Endothelial cell of umbilical vein (primary cell): ENCODE data around the gene CDIP1. TPM values are rescaled to one million over a fixed set of nuclear protein-coding genes. Genes with fewer than 3 reads are reported as not detected.

Experiments
- BruUV-seq: library from RNA; stranded (reverse); fragments of 400-500 nt; replicated peaks from 2 replicates; lab custom pipeline; 2021; lab: Mats Ljungman, UMichigan
- CTCF ChIA-PET: fragments of 300-600, 350-600 bp; sonication (Branson Sonifier 250); formaldehyde crosslinking; loops from one replicate; lab custom pipeline; 2021; ENCODE audit warnings: antibody characterized with exemption, inconsistent platforms; lab: Charles Lee
- POLR2A ChIA-PET: fragments of 300-600, 350-600 bp; sonication (Branson Sonifier 250); formaldehyde crosslinking; loops from one replicate; lab custom pipeline; 2021; ENCODE audit warnings: antibody characterized with exemption, inconsistent platforms; lab: Charles Lee
- DNase-seq: peaks from one replicate; pipeline ENCODE4 v3.0.0-alpha.2; 2011; ENCODE audit warnings: low read depth, low spot score
- FAIRE-seq: peaks from 2 replicates; lab custom pipeline; 2011; peaks lifted over from hg19 to GRCh38; lab: Jason Lieb, UNC
- H2AFZ ChIP-seq: 2 replicates; pipeline ENCODE4 v1.6.0; 2012; ENCODE audit warnings: low read depth, low read length, control low read depth, inconsistent platforms
- H3K27ac ChIP-seq: 2 replicates; pipeline ENCODE4 v1.5.1; 2011; ENCODE audit warnings: low read depth, mild to moderate bottlenecking, control low read depth, low read length, moderate library complexity; ENCODE audit not compliant: insufficient read depth
- H3K27me3 ChIP-seq, 2 experiments: 2 replicates each; pipeline versions ENCODE4 v1.6.0 to v1.6.1; 2011; ENCODE audit warnings: low read length in 2 of 2, mixed read lengths in 1 of 2; ENCODE audit not compliant: control insufficient read depth in 2 of 2, insufficient read depth in 2 of 2
- H3K36me3 ChIP-seq, 2 experiments: 2 replicates in 1 of 2; 3 replicates in 1 of 2; pipeline ENCODE4 v1.5.1; 2011; ENCODE audit warnings: low read length in 2 of 2, mild to moderate bottlenecking in 1 of 2, moderate library complexity in 1 of 2; ENCODE audit not compliant: control insufficient read depth in 2 of 2, insufficient read depth in 2 of 2; ENCODE audit errors: extremely low read depth in 1 of 2
- H3K4me1 ChIP-seq: 3 replicates; pipeline ENCODE4 v1.5.1; 2011; ENCODE audit warnings: mild to moderate bottlenecking, low read length; ENCODE audit not compliant: control insufficient read depth, insufficient read depth; ENCODE audit errors: extremely low read depth
- H3K4me2 ChIP-seq: 2 replicates; pipeline ENCODE4 v1.6.1; 2011; ENCODE audit warnings: low read length, control low read depth, mixed read lengths; ENCODE audit not compliant: insufficient read depth
- H3K4me3 ChIP-seq, 3 experiments: fragments of 200-600 bp in 1 of 3; sonication (generic), shearing (Covaris generic) in 1 of 3; replicated peaks in 1 of 3; 2 replicates each; pipeline ENCODE4 v1.5.1; 2011 to 2016; ENCODE audit warnings: control low read depth in 3 of 3, low read length in 3 of 3, mild to moderate bottlenecking in 2 of 3, inconsistent platforms in 1 of 3, low read depth in 1 of 3, moderate library complexity in 1 of 3; ENCODE audit not compliant: insufficient read depth in 1 of 3
- H3K79me2 ChIP-seq: 2 replicates; pipeline ENCODE4 v1.6.0; 2012; ENCODE audit warnings: low read length, inconsistent platforms; ENCODE audit not compliant: control insufficient read depth, insufficient read depth
- H3K9ac ChIP-seq: replicated peaks from 2 replicates; pipeline ENCODE3; 2011; ENCODE audit warnings: low read length, control low read depth; ENCODE audit not compliant: insufficient read depth; ENCODE audit errors: extremely low read depth
- H3K9me1 ChIP-seq: replicated peaks from 3 replicates; pipeline ENCODE4 v1.6.0; 2011; ENCODE audit warnings: mild to moderate bottlenecking, low read length; ENCODE audit not compliant: control insufficient read depth, insufficient read depth; ENCODE audit errors: extremely low read depth
- H3K9me3 ChIP-seq: replicated peaks from 2 replicates; pipeline ENCODE4 v1.5.1; 2012; ENCODE audit warnings: low read length, inconsistent platforms; ENCODE audit not compliant: control insufficient read depth, insufficient read depth
- H4K20me1 ChIP-seq: replicated peaks from 2 replicates; pipeline ENCODE3; 2011; ENCODE audit warnings: mild to moderate bottlenecking, low read length; ENCODE audit not compliant: control insufficient read depth, insufficient read depth; ENCODE audit errors: extremely low read depth
- CTCF ChIP-seq, 2 donors: IDR thresholded peaks; 1 replicate in 1 of 2; 2 replicates in 1 of 2; pipeline ENCODE4 v1.5.1; 2011; ENCODE audit warnings: low read length in 2 of 2, mild to moderate bottlenecking in 2 of 2, moderate library complexity in 2 of 2, control low read depth in 1 of 2, inconsistent platforms in 1 of 2, low read depth in 1 of 2; ENCODE audit not compliant: insufficient read depth in 1 of 2; ENCODE audit errors: extremely low read depth in 1 of 2
- EZH2 ChIP-seq: IDR thresholded peaks from 2 replicates; pipeline ENCODE4 v1.6.1; 2012; ENCODE audit warnings: borderline replicate concordance, low read depth, mild to moderate bottlenecking, moderate library complexity, low read length, inconsistent platforms; ENCODE audit not compliant: severe bottlenecking
- FOS ChIP-seq: IDR thresholded peaks from 2 replicates; pipeline ENCODE4 v1.6.1; 2011; ENCODE audit warnings: mild to moderate bottlenecking, low read length, moderate library complexity, borderline replicate concordance; ENCODE audit not compliant: insufficient read depth
- GATA2 ChIP-seq: IDR thresholded peaks from 2 replicates; pipeline ENCODE4 v1.7.0; 2011; ENCODE audit warnings: low read depth, mild to moderate bottlenecking, moderate library complexity, mixed read lengths, low read length; ENCODE audit not compliant: insufficient read length, insufficient read depth
- JUN ChIP-seq: IDR thresholded peaks from 2 replicates; pipeline ENCODE4 v1.6.1; 2011; ENCODE audit warnings: borderline replicate concordance, low read depth; ENCODE audit not compliant: insufficient read length, insufficient read depth
- MAX ChIP-seq: IDR thresholded peaks from 2 replicates; pipeline ENCODE4 v1.6.1; 2011; ENCODE audit not compliant: insufficient read depth, insufficient read length
- MYC ChIP-seq: IDR thresholded peaks from one replicate; pipeline ENCODE4 v1.6.1; 2011; ENCODE audit warnings: mild to moderate bottlenecking, low read depth, low read length
- POLR2A ChIP-seq: IDR thresholded peaks from 2 replicates; pipeline ENCODE4 v1.6.1; 2012; ENCODE audit warnings: low read depth, mild to moderate bottlenecking, control low read depth, low read length
- POLR2AphosphoS5 ChIP-seq: IDR thresholded peaks from 2 replicates; pipeline ENCODE4 v1.6.1; 2012; ENCODE audit warnings: low read depth, mild to moderate bottlenecking, control low read depth, low read length, moderate library complexity; ENCODE audit not compliant: insufficient read depth
- dilution Hi-C: fragments of 300-500 bp; cut with MboI; formaldehyde crosslinking; loops from one replicate; pipeline ENCODE4 v1.15.0; 2019; ENCODE audit warnings: low sequenced_read_pairs; ENCODE audit not compliant: extremely low pct_ligation_motif_present
- intact Hi-C: fragments of 100-400 bp; cut with micrococcal nuclease; formaldehyde crosslinking; loops from one replicate; pipeline ENCODE4 v1.10.0; 2022
- polyA plus RNA-seq, 4 experiments: library from polyadenylated mRNA; depleted of rRNA in 3 of 4; stranded (reverse) in 3 of 4; unstranded in 1 of 4; fragments of >200 nt; gene quantifications; 2 replicates each; pipeline versions ENCODE4 v1.2.1 to v1.2.3, GENCODE V29; 2011 to 2012; ENCODE audit warnings: missing spikeins in 1 of 4
- total RNA-seq: library from RNA; stranded (reverse); gene quantifications from 2 replicates; pipeline ENCODE4 v1.2.3, GENCODE V29; 2021

Gene CDIP1
- total and polyA plus RNA-seq, 2 donors (not counting 3 experiments of a cell fraction or from before 2014, with no cell fraction given): 33.9 to 37.4 TPM

GRCh38 chr16:4534151-4534790 lies 4.3 kb downstream of the CDIP1 start:
- no peaks in the 10 kb centered on the region for H4K20me1 ChIP-seq
- dilution Hi-C loops: no loop called here
- no peaks in the 10 kb centered on the region for H3K9me3 ChIP-seq
- no peak overlapping the region for H3K9ac ChIP-seq
- TF ChIP-seq POLR2AphosphoS5: no peak
- no peak for TF ChIP-seq GATA2
- TF ChIP-seq JUN: no peak
- TF ChIP-seq CTCF (IDR thresholded peaks at IDR 0.05; ENCODE audit: extremely low read depth in 1 of 2, insufficient read depth in 1 of 2, low read depth in 1 of 2, low read length in 2 of 2): no peak
- TF ChIP-seq FOS: no peak
- no peak for TF ChIP-seq POLR2A
- TF ChIP-seq MYC: no peak
- no peak for TF ChIP-seq EZH2
- TF ChIP-seq MAX: no peak
- peaks cover 4% of the 10 kb centered on the region for H3K4me1 ChIP-seq
- H3K27ac ChIP-seq: peak overlapping the region; percentile 18
- H3K9me1 ChIP-seq: no peaks in the 10 kb centered on the region
- intact Hi-C loops: no loop called here
- no peak overlapping the region for H3K4me2 ChIP-seq
- DNase-seq: peak; percentile 95
- CTCF ChIA-PET: interaction anchor here (2.2 kb wide), 1 partner anchor 14 kb away, joined by 7 read pairs; no protein-coding TSS in a partner anchor
- no peaks in the 10 kb centered on the region for H3K27me3 ChIP-seq
- BruUV-seq: no TSS peak
- peaks cover 0 to 6% of the 10 kb centered on the region in 2 experiments for H3K36me3 ChIP-seq
- no peak overlapping the region for H3K4me3 ChIP-seq
- POLR2A ChIA-PET: interaction anchor here (0.7 kb wide), 1 partner anchor 57 kb away, joined by 6 read pairs; no protein-coding TSS in a partner anchor
- no peak overlapping the region for H2AFZ ChIP-seq
- peak; percentile 52 for FAIRE-seq
- no peaks in the 10 kb centered on the region for H3K79me2 ChIP-seq
